ENCODE measurements around the gene TMEM235. TPM values are rescaled to one million over a fixed set of nuclear protein-coding genes. Genes with fewer than 3 reads are reported as not detected.
A peak's percentile ranks its signal among the peaks of the same experiment; 100 is the strongest.

The TMEM235 gene
- total RNA-seq (not detected), polyA plus RNA-seq (not detected)
- long read RNA-seq, donor 1, result 0 reads
- long read RNA-seq, donor 2, result 0 reads

GRCh38 chr17:78230996-78231935 is at the start of gene TMEM235:
Gene TMEM235 (plus strand): TSS chr17:78231631. CDS start chr17:78232024, 393 bp downstream.
- WGBS, 5 donors, result 25 to 46% (median 31%) methylated on average over 34 to 52 of the region's 52 CpGs
- DNase-seq, result no peak
- H3K4me3 ChIP-seq, result peak within 1 kb of the TSS in 1 of 8 donors; percentile 49
- H3K27me3 ChIP-seq (replicated peaks in 1 of 7), result peaks cover 0 to 81% (median 31%) of the 10 kb centered on the region in 7 donors
- no peaks in the 10 kb centered on the region for H3K36me3 ChIP-seq
- H3K4me1 ChIP-seq, result peaks cover 0 to 38% (median 23%) of the 10 kb centered on the region in 6 donors
- H3K27ac ChIP-seq, result no peak within 1 kb of the TSS
- intact Hi-C loops (cut with DNase I; ENCODE audit: low total_unique reads), result no loop called here
- no peaks in the 10 kb centered on the region for H3K9me3 ChIP-seq
- no peak for TF ChIP-seq POLR2A (IDR thresholded peaks at IDR 0.05)
- TF ChIP-seq POLR2AphosphoS5 (IDR thresholded peaks at IDR 0.05), result no peak
- no peak for TF ChIP-seq CTCF (IDR thresholded peaks at IDR 0.05 in 8 of 11, conservative IDR thresholded peaks at IDR 0.05 in 3 of 11)

- H3K27ac ChIP-seq, result no peak overlapping the region
- peaks cover 7 to 53% (median 27%) of the 10 kb centered on the region in 6 donors for H3K4me1 ChIP-seq
- TF ChIP-seq POLR2AphosphoS5 (IDR thresholded peaks at IDR 0.05) (no peak), CTCF (IDR thresholded peaks at IDR 0.05 in 8 of 11, conservative IDR thresholded peaks at IDR 0.05 in 3 of 11) (no peak), POLR2A (IDR thresholded peaks at IDR 0.05) (no peak)
- no peaks in the 10 kb centered on the region for H3K27me3 ChIP-seq (replicated peaks in 1 of 7)
- no peak for DNase-seq
- peaks cover 0 to 22% (median 0%) of the 10 kb centered on the region in 6 donors for H3K36me3 ChIP-seq
- H3K9me3 ChIP-seq, result no peaks in the 10 kb centered on the region
- intact Hi-C loops (cut with DNase I; ENCODE audit: low total_unique reads), result no loop called here
- H3K4me3 ChIP-seq, result no peak overlapping the region
- 94 to 96% (median 95%) methylated on average over 13 of the region's 13 CpGs for WGBS, 5 donors
Observed at GRCh38 chr17:78182504-78182903, 48.9 kb upstream of the TMEM235 start.

GRCh38 chr17:78183916-78184315 is 47.5 kb upstream of the TMEM235 start:
- no peak for DNase-seq
- Histone ChIP-seq H3K36me3 (peaks cover 0 to 17% (median 0%) of the 10 kb centered on the region in 6 donors), H3K27me3 (replicated peaks in 1 of 7) (no peaks in the 10 kb centered on the region), H3K9me3 (no peaks in the 10 kb centered on the region), H3K4me3 (no peak overlapping the region), H3K27ac (no peak overlapping the region), H3K4me1 (peaks cover 10 to 59% (median 40%) of the 10 kb centered on the region in 6 donors)
- WGBS, 5 donors, result 89 to 97% (median 93%) methylated on average over 8 to 12 of the region's 12 CpGs
- intact Hi-C loops (cut with DNase I; ENCODE audit: low total_unique reads), result no loop called here
- TF ChIP-seq POLR2AphosphoS5 (IDR thresholded peaks at IDR 0.05) (no peak), CTCF (IDR thresholded peaks at IDR 0.05 in 8 of 11, conservative IDR thresholded peaks at IDR 0.05 in 3 of 11) (no peak), POLR2A (IDR thresholded peaks at IDR 0.05) (no peak)

- 92 to 97% (median 94%) methylated on average over 10 of the region's 10 CpGs for WGBS, 5 donors
- intact Hi-C loops (cut with DNase I; ENCODE audit: low total_unique reads), result no loop called here
- no peaks in the 10 kb centered on the region for H3K27me3 ChIP-seq (replicated peaks in 1 of 7)
- H3K36me3 ChIP-seq, result peaks cover 0 to 13% (median 0%) of the 10 kb centered on the region in 6 donors
- peaks cover 8 to 59% (median 39%) of the 10 kb centered on the region in 6 donors for H3K4me1 ChIP-seq
- H3K4me3 ChIP-seq, result no peak overlapping the region
- H3K9me3 ChIP-seq, result no peaks in the 10 kb centered on the region
- no peak overlapping the region for H3K27ac ChIP-seq
- TF ChIP-seq CTCF (IDR thresholded peaks at IDR 0.05 in 8 of 11, conservative IDR thresholded peaks at IDR 0.05 in 3 of 11) (no peak), POLR2AphosphoS5 (IDR thresholded peaks at IDR 0.05) (no peak), POLR2A (IDR thresholded peaks at IDR 0.05) (no peak)
- DNase-seq, result no peak
Observed at GRCh38 chr17:78184351-78184750, 47.1 kb upstream of the TMEM235 start.
